GM19043 (cell line): ENCODE data around the gene RAB10.
"Not testable (repeated sequence)": the region's sequence is repeated elsewhere in the genome, so short reads cannot be mapped to it uniquely, and the experiment has no call there.

Experiments
- ATAC-seq: cut with Tn5 transposase; IDR thresholded peaks from one replicate; pipeline ENCODE4 v1.9.1; 2021; ENCODE audit warnings: low read depth; ENCODE audit not compliant: unreplicated experiment

RAB10 gene

DNA sequence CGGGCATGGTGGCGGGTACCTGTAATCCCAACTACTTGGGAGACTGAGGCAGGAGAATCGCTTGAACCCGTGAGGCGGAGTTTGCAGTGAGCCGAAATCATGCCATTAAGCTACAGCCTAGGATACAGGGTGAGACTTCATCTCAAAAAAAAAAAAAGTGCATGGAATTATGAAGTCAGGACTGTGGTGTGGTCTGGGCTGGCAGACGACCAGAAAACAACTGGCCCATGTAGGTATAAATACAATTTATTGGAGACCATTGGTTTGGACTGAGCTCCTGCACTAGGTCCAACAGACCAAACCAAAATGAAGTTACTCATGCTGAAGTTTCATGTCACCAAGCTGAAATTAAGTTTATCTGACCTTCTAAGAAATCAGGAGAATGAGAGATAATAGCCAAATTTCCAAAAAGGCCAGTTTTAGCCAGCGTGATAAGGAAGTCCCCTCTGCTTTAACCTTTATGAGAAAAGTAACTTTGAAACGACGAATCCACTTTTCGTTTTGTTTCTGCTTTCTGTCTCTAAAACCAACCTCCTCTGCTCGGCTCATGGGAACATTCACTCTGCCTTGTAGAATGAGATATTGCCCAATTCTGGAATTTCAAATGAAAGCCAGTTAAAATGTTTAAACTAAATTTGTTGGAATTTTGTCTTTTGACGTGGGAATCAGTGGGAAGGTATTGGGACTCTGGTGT lies 17.7 kb upstream of the RAB10 start:
- ATAC-seq, result no peak

DNA sequence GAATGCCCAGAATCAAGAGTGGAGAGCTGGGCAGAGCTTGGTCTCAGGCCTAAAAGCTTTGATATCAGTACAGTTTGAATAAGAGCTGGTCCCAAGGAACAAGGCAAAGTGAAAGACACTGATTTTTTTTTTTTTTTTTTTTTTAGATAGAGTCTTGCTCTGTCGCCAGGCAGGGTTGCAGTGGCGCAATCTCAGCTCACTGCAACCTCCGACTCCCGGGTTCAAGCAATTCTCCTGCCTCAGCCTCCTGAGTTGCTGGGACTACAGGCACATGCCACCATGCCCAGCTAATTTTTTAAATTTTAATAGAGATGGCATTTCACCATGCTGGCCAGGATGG lies 17.2 kb upstream of the RAB10 start:
- not testable (repeated sequence) for ATAC-seq

DNA sequence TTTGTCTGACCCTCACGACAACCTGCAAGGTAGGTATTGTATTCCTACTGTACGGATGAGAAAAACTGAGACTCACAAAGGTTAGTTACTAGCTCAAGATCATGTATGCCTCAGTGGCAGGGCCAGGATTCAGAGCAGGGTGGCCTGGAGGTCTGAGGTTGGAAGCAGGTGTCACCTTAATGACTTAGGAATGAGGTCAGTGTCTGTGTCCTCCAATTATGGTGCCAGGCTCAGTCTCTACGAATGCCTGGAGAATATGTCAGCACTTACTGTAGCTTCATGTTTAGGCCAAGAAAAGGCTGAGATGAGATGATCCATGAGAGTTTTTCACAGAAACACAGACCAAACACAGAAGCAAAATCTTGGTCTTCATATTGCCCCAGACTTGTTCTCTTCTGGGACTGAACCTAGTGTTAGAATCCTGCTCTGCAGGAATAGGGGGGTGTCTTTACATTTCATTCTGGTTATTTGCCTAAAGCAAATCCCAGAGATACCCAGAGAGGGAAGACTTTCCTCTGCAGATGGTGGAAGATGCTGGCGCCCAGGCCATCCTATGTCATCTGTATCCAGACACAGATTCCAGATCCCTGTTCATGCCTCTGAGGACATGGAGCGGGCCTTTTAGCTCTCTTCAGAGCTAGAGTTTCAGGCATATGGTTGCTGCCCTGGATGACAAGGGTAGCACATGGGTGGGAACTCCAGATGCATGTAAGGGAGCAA lies 16.3 kb upstream of the RAB10 start:
- ATAC-seq, result no peak

- ATAC-seq, result no peak
These were observed 15.5 kb upstream of the RAB10 start for GRCh38 chr2:26018184-26019055.

DNA sequence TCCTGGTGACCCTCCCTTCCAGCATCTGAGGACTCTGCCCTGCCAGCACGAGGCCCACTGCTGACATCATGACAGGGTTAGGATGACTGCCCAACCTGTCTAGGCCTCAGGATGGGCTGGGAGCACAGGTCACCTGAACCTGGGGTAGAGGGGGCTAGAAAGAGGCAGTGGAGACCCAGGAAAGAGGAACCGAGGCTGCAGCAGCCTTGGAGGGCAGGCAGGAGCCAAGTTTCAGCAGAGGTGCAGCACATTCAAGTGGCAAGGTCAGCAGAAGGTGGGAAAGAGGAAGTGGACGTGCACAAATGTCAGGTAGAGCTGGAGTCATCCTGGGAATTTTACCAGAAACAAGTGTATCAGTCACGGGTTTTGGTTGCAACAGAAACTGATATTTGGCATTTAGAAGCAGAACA lies 13.6 kb upstream of the RAB10 start:
- no peak for ATAC-seq

DNA sequence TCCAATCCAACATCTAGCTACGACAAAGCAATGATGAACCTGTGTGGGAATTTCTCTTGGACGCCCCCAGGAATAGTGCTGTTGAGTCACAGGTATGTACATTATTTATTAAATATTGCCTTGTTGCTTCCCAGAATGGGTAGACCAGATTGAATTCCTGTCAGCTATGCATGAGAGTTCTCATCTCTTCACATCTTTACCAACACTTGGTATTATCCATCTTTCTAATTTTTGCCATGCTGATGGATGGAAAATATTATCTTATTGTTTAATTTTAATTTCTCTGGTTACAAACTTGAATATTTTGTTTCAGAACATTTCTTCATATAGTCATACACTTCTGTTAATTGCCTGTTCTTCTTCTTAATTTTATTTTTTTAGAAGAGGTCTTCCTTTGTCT lies 9.6 kb upstream of the RAB10 start:
- ATAC-seq, result no peak

GRCh38 chr2:26025509-26025908 lies 8.4 kb upstream of the RAB10 start:
- ATAC-seq, result no peak

- not testable (repeated sequence) for ATAC-seq
These were observed 5.8 kb upstream of the RAB10 start for GRCh38 chr2:26028083-26028482.

- ATAC-seq, result not testable (repeated sequence)
These were observed 1.2 kb upstream of the RAB10 start for GRCh38 chr2:26032586-26033269.

GRCh38 chr2:26033270-26033817 lies 540 bp upstream of the RAB10 start:
- peak; percentile 23 for ATAC-seq

DNA sequence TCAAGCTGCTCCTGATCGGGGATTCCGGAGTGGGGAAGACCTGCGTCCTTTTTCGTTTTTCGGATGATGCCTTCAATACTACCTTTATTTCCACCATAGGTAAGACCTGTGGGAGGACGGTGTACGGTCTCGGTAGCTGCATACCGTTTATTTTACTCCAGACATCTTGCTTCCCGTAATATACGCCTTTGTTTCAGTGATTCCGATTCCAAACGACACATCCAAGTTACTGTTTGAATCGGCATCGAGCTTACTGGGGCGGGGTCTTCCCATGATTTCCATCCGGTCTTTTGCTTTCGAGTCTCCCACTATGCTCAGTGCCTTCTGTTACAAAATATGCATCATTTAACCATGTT lies 731 bp downstream of the RAB10 start:
- ATAC-seq, result no peak

GRCh38 chr2:26035090-26035743 lies 1.3 kb downstream of the RAB10 start:
- ATAC-seq, result no peak

- ATAC-seq, result no peak
These were observed 5.9 kb downstream of the RAB10 start for GRCh38 chr2:26039603-26040323.

DNA sequence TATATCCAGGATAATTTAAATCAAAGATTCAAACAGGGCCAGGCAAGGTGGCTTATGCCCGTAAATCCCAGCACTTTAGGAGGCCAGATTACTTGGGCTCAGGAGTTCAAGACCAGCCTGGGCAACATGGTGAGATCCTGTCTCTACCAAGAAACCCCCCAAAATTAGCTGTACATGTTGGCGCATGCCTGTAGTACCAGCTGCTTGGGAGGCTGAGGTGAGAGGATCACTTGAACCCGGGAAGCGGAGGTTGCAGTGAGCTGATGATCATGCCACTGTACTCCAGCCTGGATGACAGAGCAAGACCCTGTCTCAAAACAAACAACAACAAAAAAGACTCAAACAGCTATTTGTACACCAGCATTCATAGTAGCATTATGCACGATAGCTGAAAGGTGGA lies 9.2 kb downstream of the RAB10 start:
- no peak for ATAC-seq

- ATAC-seq, result no peak
These were observed 10.2 kb downstream of the RAB10 start for GRCh38 chr2:26043862-26044696.

DNA sequence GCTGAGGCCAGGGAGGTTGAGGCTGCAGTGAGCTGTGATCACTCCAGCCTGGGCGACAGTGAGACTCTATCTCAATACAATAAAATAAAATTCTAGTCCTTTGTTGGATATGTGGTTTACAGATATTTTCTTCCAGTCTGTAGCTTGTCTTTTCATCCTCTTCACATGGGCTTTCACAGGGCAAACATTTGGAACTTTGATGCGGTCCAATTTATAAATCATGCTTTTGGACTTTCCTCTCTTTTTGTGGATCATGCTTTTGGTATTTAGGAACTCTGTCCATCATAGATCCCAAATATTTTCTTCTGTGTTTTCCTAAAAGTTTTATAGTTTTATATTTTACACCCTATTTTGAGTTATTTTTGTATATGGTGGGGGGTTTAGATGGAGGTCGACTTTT lies 14.9 kb downstream of the RAB10 start:
- no peak for ATAC-seq

- no peak for ATAC-seq
These were observed 15.8 kb downstream of the RAB10 start for GRCh38 chr2:26049641-26050040.

DNA sequence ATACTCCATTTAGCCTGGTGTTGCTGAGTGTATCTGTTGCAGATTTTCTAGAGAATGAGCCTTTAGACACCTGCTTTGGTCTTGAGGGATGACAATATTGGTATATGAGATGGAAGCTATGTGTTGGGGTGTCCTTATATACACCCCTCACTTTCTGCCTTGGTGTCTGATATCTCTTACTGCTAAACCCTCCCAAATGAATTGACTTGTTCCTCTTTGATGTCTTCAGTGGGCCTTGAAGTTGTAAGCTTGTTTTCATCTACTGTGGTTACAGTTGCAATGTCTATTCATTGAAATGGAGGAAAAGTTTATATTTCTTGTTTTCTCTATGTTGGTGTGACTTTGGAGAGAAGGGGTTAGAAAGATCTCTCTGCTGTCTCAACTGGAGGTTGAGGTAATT lies 18.9 kb downstream of the RAB10 start:
- no peak for ATAC-seq
